OCI-LY3 (cell line): Measurements from ENCODE around the gene ENOPH1.

ENCODE experiments used
- CTCF ChIP-seq: fragments of 200-600, 300-600 bp; sonication (generic); IDR thresholded peaks from 2 replicates; pipeline ENCODE4 v1.5.1; 2014; ENCODE audit warnings: antibody characterized with exemption, low read length, low read depth
- EZH2phosphoT487 ChIP-seq: fragments of 200-600 bp; shearing (Covaris generic); IDR thresholded peaks from 2 replicates; pipeline ENCODE4 v1.6.1; 2018; ENCODE audit warnings: antibody characterized with exemption, mixed run types, low read depth

DNA sequence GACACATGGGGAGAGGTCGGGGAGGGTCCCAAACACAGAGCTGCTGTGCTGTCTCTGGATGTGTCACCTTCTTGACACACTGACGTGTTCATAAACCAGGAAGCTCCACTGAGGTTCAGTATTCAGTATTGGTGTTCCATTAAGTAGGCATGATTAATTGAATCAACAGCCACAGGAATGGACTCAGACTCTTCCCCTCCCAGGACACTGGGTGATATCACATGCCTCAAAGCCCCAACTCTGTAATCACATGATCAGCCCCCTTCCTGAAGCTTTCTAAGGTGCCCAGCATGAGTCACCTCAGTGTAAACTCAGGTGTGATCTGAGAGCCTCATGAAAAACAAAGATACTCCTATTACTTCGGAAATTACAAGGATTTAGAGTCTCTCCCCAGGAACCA, 35.5 kb upstream of the ENOPH1 start:
- TF ChIP-seq CTCF (no peak), EZH2phosphoT487 (no peak)
